ENCODE results near the gene PFKP. TPM values are rescaled to one million over a fixed set of nuclear protein-coding genes. Genes with fewer than 3 reads are reported as not detected.

PFKP gene
- total RNA-seq, 1 donor from 2014 or later = 55.2 TPM

GRCh38 chr10:3141351-3142005 lies 74.1 kb downstream of the PFKP start:
- Histone ChIP-seq H3K9me3 (ENCODE audit: low read depth) (no peaks in the 10 kb centered on the region), H3K4me3 (no peak overlapping the region), H3F3A (ENCODE audit: low read depth) (no peaks in the 10 kb centered on the region), H3K79me2 (ENCODE audit: low read depth) (no peaks in the 10 kb centered on the region), H3K27me3 (no peaks in the 10 kb centered on the region), H3K4me1 (no peaks in the 10 kb centered on the region), H3K27ac (no peak overlapping the region), H3K9ac (no peak overlapping the region), H2AFZ (replicated peaks) (no peak overlapping the region), H3K36me3 (peaks cover 6% of the 10 kb centered on the region), H3K4me2 (no peak overlapping the region), H4K20me1 (ENCODE audit: low read depth) (no peaks in the 10 kb centered on the region)
- DNase-seq (ENCODE audit: low spot score) = no peak
- Mint-ChIP-seq H3K27ac (no peak overlapping the region), H3K36me3 (peaks cover 32% of the 10 kb centered on the region), H3K27me3 (ENCODE audit: insufficient read depth, low read depth) (no peaks in the 10 kb centered on the region), H3K4me3 (no peak overlapping the region), H3K4me1 (no peaks in the 10 kb centered on the region), H3K9me3 (no peaks in the 10 kb centered on the region)
- no peak for TF ChIP-seq EZH2 (IDR thresholded peaks at IDR 0.05)

DNA sequence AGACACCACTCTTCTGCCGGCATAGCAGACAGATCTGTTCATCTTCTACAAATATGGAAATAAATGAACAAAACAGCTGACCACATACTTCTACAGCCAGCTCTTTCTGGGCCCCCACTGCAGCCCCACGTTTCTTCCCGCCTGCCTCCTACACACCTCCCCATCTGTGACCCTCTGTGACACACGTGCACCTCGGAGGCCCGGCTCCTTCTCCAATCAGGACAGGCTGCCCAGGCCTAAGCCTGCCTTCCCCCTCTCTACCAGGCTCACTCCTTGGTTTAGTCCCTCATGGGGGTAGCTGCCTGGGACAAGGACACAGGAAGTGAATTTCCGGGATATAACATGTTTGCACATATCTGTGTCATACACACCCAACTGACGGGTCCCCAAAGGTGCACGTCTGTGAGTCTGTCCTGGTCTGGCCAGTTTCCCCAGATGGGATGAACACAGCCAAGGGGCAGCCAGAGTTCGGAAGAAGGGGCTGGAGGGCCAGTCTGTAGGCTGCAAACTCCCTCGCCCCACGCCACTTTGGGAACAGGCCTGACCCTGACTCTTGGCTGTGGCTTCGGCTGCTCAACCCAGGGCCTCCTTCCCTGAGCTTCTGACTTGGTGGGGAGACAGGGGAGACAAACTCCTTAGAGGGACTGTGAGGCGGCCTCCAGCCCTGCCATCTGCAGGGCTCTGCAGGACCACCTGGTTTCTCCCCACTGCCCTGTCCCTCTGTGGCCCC lies 75.0 kb downstream of the PFKP start:
- no peaks in the 10 kb centered on the region for H3K9me3 Mint-ChIP-seq
- Histone ChIP-seq H3K27me3 (no peaks in the 10 kb centered on the region), H3F3A (ENCODE audit: low read depth) (no peaks in the 10 kb centered on the region), H3K4me2 (no peak overlapping the region), H3K27ac (no peak overlapping the region), H2AFZ (replicated peaks) (no peak overlapping the region), H3K79me2 (ENCODE audit: low read depth) (no peaks in the 10 kb centered on the region), H4K20me1 (ENCODE audit: low read depth) (no peaks in the 10 kb centered on the region), H3K4me1 (no peaks in the 10 kb centered on the region), H3K36me3 (peaks cover 6% of the 10 kb centered on the region), H3K4me3 (no peak overlapping the region), H3K9me3 (ENCODE audit: low read depth) (no peaks in the 10 kb centered on the region), H3K9ac (no peak overlapping the region)
- H3K36me3 Mint-ChIP-seq = peaks cover 28% of the 10 kb centered on the region
- TF ChIP-seq EZH2 (IDR thresholded peaks at IDR 0.05) (no peak), EZH2phosphoT487 (IDR thresholded peaks at IDR 0.05) (no peak)
- DNase-seq (ENCODE audit: low spot score) = no peak
- peak overlapping the region; percentile 74 for H3K27ac Mint-ChIP-seq
- H3K4me3 Mint-ChIP-seq = no peak overlapping the region
- no peaks in the 10 kb centered on the region for H3K27me3 Mint-ChIP-seq (ENCODE audit: insufficient read depth, low read depth)
- H3K4me1 Mint-ChIP-seq = no peaks in the 10 kb centered on the region

DNA sequence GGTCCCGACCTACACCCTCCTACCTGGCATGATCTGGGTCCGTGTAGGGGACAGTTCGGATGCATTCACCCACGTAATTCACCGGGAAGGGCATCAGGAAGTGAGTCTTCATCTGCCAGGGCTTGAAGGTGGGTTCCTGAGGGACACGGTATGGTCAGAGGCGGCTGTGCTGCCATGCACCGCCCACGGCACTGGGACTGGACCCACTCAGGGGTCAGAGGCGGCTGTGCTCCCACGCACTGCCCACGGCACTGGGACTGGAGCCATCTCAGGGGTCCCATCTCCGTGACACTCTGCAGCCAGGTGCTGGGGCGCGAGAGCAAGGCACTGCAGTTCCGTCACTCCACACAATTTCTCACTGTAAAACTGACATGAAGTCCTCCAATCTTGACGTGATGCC lies 76.0 kb downstream of the PFKP start:
- Histone ChIP-seq H4K20me1 (ENCODE audit: low read depth) (no peaks in the 10 kb centered on the region), H3K36me3 (peaks cover 6% of the 10 kb centered on the region), H3K79me2 (ENCODE audit: low read depth) (no peaks in the 10 kb centered on the region), H3K27ac (no peak overlapping the region), H3K4me1 (no peaks in the 10 kb centered on the region), H3K4me3 (no peak overlapping the region), H3F3A (ENCODE audit: low read depth) (no peaks in the 10 kb centered on the region), H2AFZ (replicated peaks) (no peak overlapping the region), H3K27me3 (no peaks in the 10 kb centered on the region), H3K9me3 (ENCODE audit: low read depth) (no peaks in the 10 kb centered on the region), H3K9ac (no peak overlapping the region), H3K4me2 (no peak overlapping the region)
- H3K27ac Mint-ChIP-seq = no peak overlapping the region
- peaks cover 25% of the 10 kb centered on the region for H3K36me3 Mint-ChIP-seq
- TF ChIP-seq, protein P1, sequence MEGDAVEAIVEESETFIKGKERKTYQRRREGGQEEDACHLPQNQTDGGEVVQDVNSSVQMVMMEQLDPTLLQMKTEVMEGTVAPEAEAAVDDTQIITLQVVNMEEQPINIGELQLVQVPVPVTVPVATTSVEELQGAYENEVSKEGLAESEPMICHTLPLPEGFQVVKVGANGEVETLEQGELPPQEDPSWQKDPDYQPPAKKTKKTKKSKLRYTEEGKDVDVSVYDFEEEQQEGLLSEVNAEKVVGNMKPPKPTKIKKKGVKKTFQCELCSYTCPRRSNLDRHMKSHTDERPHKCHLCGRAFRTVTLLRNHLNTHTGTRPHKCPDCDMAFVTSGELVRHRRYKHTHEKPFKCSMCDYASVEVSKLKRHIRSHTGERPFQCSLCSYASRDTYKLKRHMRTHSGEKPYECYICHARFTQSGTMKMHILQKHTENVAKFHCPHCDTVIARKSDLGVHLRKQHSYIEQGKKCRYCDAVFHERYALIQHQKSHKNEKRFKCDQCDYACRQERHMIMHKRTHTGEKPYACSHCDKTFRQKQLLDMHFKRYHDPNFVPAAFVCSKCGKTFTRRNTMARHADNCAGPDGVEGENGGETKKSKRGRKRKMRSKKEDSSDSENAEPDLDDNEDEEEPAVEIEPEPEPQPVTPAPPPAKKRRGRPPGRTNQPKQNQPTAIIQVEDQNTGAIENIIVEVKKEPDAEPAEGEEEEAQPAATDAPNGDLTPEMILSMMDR (IDR thresholded peaks at IDR 0.05) = no peak
- no peak for TF ChIP-seq EZH2 (IDR thresholded peaks at IDR 0.05)
- no peak for TF ChIP-seq EZH2phosphoT487 (IDR thresholded peaks at IDR 0.05)
- no peak for DNase-seq (ENCODE audit: low spot score)
- no peak overlapping the region for H3K4me3 Mint-ChIP-seq
- H3K4me1 Mint-ChIP-seq = no peaks in the 10 kb centered on the region
- H3K9me3 Mint-ChIP-seq = no peaks in the 10 kb centered on the region
- no peaks in the 10 kb centered on the region for H3K27me3 Mint-ChIP-seq (ENCODE audit: insufficient read depth, low read depth)

- Mint-ChIP-seq H3K36me3 (peaks cover 20% of the 10 kb centered on the region), H3K9me3 (no peaks in the 10 kb centered on the region), H3K4me3 (no peak overlapping the region), H3K27ac (no peak overlapping the region), H3K4me1 (no peaks in the 10 kb centered on the region), H3K27me3 (ENCODE audit: insufficient read depth, low read depth) (no peaks in the 10 kb centered on the region)
- no peaks in the 10 kb centered on the region for H3K27me3 ChIP-seq
- no peak overlapping the region for H2AFZ ChIP-seq (replicated peaks)
- TF ChIP-seq EZH2phosphoT487 (IDR thresholded peaks at IDR 0.05) (no peak), EZH2 (IDR thresholded peaks at IDR 0.05) (no peak)
- TF ChIP-seq, protein P1 (IDR thresholded peaks at IDR 0.05) = no peak
- no peak for DNase-seq (ENCODE audit: low spot score)
- H3K9ac ChIP-seq = no peak overlapping the region
- H3K79me2 ChIP-seq (ENCODE audit: low read depth) = no peaks in the 10 kb centered on the region
- no peaks in the 10 kb centered on the region for H3K9me3 ChIP-seq (ENCODE audit: low read depth)
- no peaks in the 10 kb centered on the region for H3F3A ChIP-seq (ENCODE audit: low read depth)
- no peaks in the 10 kb centered on the region for H3K4me1 ChIP-seq
- H4K20me1 ChIP-seq (ENCODE audit: low read depth) = no peaks in the 10 kb centered on the region
- no peak overlapping the region for H3K4me3 ChIP-seq
- H3K36me3 ChIP-seq = peaks cover 6% of the 10 kb centered on the region
- no peak overlapping the region for H3K4me2 ChIP-seq
- no peak overlapping the region for H3K27ac ChIP-seq
Observed at GRCh38 chr10:3143791-3144434, 76.6 kb downstream of the PFKP start.

All from neural progenitor cell (in vitro differentiated cells).